Measurements from ENCODE around the gene OR10A3. TPM values are rescaled to one million over a fixed set of nuclear protein-coding genes. Genes with fewer than 3 reads are reported as not detected.

OR10A3 gene
- total RNA-seq, 6 donors from 2014 or later, result not detected

DNA sequence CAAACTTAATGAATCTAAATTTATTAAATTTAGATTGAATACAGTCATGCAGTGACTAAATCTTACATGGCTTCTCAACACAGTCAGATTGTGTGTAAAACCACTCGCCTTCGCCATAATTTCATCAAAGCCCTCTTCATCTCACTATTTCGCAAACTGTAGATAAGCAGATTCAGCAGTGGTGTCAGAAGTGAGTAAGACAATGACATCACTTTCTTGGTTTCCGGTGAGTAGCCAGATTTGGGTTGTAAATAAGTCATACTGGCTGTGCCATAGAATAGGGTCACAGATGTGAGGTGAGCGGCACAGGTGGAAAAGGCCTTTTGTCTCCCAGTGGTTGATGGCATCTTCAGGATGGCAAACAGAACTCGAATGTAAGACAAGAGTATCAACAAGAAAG, 13.9 kb downstream of the OR10A3 start:
- H3K9me3 ChIP-seq, result no peaks in the 10 kb centered on the region
- no peak overlapping the region for H3K27ac ChIP-seq
- WGBS, 2 donors, result 79 to 90% methylated on average over 6 of the region's 6 CpGs
- TF ChIP-seq, protein P1, sequence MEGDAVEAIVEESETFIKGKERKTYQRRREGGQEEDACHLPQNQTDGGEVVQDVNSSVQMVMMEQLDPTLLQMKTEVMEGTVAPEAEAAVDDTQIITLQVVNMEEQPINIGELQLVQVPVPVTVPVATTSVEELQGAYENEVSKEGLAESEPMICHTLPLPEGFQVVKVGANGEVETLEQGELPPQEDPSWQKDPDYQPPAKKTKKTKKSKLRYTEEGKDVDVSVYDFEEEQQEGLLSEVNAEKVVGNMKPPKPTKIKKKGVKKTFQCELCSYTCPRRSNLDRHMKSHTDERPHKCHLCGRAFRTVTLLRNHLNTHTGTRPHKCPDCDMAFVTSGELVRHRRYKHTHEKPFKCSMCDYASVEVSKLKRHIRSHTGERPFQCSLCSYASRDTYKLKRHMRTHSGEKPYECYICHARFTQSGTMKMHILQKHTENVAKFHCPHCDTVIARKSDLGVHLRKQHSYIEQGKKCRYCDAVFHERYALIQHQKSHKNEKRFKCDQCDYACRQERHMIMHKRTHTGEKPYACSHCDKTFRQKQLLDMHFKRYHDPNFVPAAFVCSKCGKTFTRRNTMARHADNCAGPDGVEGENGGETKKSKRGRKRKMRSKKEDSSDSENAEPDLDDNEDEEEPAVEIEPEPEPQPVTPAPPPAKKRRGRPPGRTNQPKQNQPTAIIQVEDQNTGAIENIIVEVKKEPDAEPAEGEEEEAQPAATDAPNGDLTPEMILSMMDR (IDR thresholded peaks at IDR 0.05), result no peak
- TF ChIP-seq POLR2AphosphoS5 (IDR thresholded peaks at IDR 0.05) (no peak), POLR2A (IDR thresholded peaks at IDR 0.05) (no peak), EP300 (IDR thresholded peaks at IDR 0.05) (no peak)
- no peaks in the 10 kb centered on the region for H3K27me3 ChIP-seq
- H3K4me3 ChIP-seq, result no peak overlapping the region
- DNase-seq, result no peak
- ATAC-seq (ENCODE audit: low FRiP score in 2 of 2), result no peak
- H3K36me3 ChIP-seq, result no peaks in the 10 kb centered on the region
- no peaks in the 10 kb centered on the region for H3K4me1 ChIP-seq

DNA sequence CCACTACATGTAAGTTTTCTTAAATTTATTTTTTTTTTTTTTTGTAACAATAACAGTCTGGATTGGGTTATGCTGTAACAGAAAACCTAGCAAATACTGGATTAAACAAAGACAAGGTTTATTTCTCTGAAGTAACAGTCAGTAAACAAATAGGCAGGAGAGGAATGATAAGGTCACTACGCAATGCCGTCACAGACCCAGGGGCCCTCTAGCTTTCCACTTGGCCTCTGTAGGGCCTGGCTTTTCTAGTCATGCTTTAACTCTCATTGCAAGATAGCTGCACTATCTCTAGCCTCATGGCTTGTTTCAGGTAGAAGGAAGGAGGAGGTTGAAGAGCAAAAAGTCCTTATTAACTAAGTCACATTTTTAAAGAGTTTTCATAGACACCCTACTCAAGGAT, 17.0 kb downstream of the OR10A3 start:
- Histone ChIP-seq H3K4me1 (no peaks in the 10 kb centered on the region), H3K36me3 (no peaks in the 10 kb centered on the region), H3K27ac (no peak overlapping the region), H3K4me3 (no peak overlapping the region), H3K27me3 (no peaks in the 10 kb centered on the region), H3K9me3 (no peaks in the 10 kb centered on the region)
- no peak for TF ChIP-seq EP300 (IDR thresholded peaks at IDR 0.05)
- no peak for TF ChIP-seq POLR2AphosphoS5 (IDR thresholded peaks at IDR 0.05)
- no peak for TF ChIP-seq POLR2A (IDR thresholded peaks at IDR 0.05)
- TF ChIP-seq, protein P1 (IDR thresholded peaks at IDR 0.05), result no peak
- 57 to 59% methylated on average over 2 of the region's 2 CpGs for WGBS, 2 donors
- ATAC-seq (ENCODE audit: low FRiP score in 2 of 2), result no peak
- no peak for DNase-seq

DNA sequence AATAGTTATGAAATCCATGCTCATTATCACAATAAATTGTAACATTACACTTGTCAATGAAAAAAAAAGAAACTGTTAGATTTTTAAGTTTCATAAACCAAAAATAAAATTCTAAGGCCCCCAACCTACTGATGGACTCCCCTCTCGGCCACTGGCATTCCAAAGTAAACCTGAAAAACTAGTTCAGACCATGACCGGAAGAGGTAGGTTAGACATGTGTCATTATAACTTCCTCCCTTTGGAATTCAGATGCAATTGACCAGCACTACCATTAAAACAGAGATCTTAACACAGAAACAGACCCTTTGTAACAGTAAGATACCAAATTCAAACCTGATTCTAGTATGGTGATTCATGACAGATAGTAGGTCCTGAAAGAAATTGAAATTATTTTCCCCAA, 23.4 kb downstream of the OR10A3 start:
- no peak for ATAC-seq (ENCODE audit: low FRiP score in 2 of 2)
- no peak overlapping the region for H3K27ac ChIP-seq
- no peak overlapping the region for H3K4me3 ChIP-seq
- no peaks in the 10 kb centered on the region for H3K36me3 ChIP-seq
- no peaks in the 10 kb centered on the region for H3K27me3 ChIP-seq
- no peaks in the 10 kb centered on the region for H3K9me3 ChIP-seq
- 70 to 74% methylated on average over 2 of the region's 2 CpGs for WGBS, 2 donors
- H3K4me1 ChIP-seq, result no peaks in the 10 kb centered on the region
- no peak for DNase-seq
- TF ChIP-seq POLR2A (IDR thresholded peaks at IDR 0.05), result no peak
- no peak for TF ChIP-seq EP300 (IDR thresholded peaks at IDR 0.05)
- TF ChIP-seq POLR2AphosphoS5 (IDR thresholded peaks at IDR 0.05), result no peak
- TF ChIP-seq, protein P1 (IDR thresholded peaks at IDR 0.05), result no peak

DNA sequence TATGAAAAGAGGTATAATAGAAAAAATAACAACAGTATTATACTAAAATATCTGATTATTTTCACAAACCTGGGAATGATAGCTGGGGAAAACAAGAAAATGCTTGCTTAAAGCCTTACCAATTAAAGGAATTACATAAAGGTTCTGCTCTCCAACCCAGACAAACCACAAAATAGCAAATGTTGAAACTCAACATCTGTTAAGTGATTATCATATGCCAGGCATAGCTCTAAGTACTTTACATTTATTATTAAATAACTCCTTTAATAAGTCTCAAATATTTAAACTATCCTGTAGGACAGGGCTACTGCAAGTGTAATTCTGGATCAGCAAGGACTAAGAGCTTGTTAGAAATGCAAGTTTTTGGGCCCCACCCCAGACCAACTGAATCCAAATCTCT, 30.5 kb downstream of the OR10A3 start:
- no peak overlapping the region for H3K27ac ChIP-seq
- ATAC-seq (ENCODE audit: low FRiP score in 2 of 2) (no peak), DNase-seq (no peak)
- no peaks in the 10 kb centered on the region for H3K9me3 ChIP-seq
- no peaks in the 10 kb centered on the region for H3K36me3 ChIP-seq
- no peak for TF ChIP-seq POLR2A (IDR thresholded peaks at IDR 0.05)
- TF ChIP-seq POLR2AphosphoS5 (IDR thresholded peaks at IDR 0.05), result no peak
- TF ChIP-seq EP300 (IDR thresholded peaks at IDR 0.05), result no peak
- TF ChIP-seq, protein P1 (IDR thresholded peaks at IDR 0.05), result no peak
- H3K4me1 ChIP-seq, result no peaks in the 10 kb centered on the region
- no peak overlapping the region for H3K4me3 ChIP-seq
- H3K27me3 ChIP-seq, result no peaks in the 10 kb centered on the region

DNA sequence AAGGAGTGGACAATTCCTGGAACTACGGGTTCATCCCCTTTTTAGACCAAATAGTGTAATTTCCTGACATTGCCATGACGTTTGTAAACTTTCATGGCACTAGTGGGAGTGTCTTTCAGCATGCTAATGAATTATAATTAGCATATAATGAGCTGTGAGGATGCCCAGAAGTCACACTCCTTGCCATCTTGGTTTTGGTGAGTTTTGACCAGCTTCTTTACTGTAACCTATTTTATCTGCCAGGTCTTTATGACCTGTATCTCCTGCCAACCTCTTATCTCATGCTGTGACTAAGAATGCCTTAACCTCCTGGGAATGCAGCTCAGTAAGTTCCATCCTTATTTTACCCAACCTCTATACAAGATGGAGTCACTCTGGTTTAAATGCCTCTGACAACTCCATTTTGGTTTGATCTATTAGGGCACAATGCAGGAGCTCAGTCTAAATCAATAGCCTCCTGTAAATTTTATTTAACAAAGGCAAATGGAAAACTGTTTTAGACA, 31.2 kb downstream of the OR10A3 start:
- H3K27ac ChIP-seq, result no peak overlapping the region
- no peaks in the 10 kb centered on the region for H3K36me3 ChIP-seq
- no peaks in the 10 kb centered on the region for H3K9me3 ChIP-seq
- no peak for ATAC-seq (ENCODE audit: low FRiP score in 2 of 2)
- H3K27me3 ChIP-seq, result no peaks in the 10 kb centered on the region
- 23 to 46% methylated on average over 2 of the region's 2 CpGs for WGBS, 2 donors
- H3K4me1 ChIP-seq, result no peaks in the 10 kb centered on the region
- H3K4me3 ChIP-seq, result no peak overlapping the region
- DNase-seq, result no peak
- TF ChIP-seq POLR2AphosphoS5 (IDR thresholded peaks at IDR 0.05), result no peak
- TF ChIP-seq, protein P1 (IDR thresholded peaks at IDR 0.05), result no peak
- no peak for TF ChIP-seq EP300 (IDR thresholded peaks at IDR 0.05)
- no peak for TF ChIP-seq POLR2A (IDR thresholded peaks at IDR 0.05)

Measured in upper lobe of left lung (tissue), 6 donors.